ENCODE measurements around the gene TNFAIP3. TPM values are rescaled to one million over a fixed set of nuclear protein-coding genes. Genes with fewer than 3 reads are reported as not detected.

Gene TNFAIP3
- polyA plus RNA-seq, 3 donors, result 7.9 to 9.2 (median 8.5) TPM

DNA sequence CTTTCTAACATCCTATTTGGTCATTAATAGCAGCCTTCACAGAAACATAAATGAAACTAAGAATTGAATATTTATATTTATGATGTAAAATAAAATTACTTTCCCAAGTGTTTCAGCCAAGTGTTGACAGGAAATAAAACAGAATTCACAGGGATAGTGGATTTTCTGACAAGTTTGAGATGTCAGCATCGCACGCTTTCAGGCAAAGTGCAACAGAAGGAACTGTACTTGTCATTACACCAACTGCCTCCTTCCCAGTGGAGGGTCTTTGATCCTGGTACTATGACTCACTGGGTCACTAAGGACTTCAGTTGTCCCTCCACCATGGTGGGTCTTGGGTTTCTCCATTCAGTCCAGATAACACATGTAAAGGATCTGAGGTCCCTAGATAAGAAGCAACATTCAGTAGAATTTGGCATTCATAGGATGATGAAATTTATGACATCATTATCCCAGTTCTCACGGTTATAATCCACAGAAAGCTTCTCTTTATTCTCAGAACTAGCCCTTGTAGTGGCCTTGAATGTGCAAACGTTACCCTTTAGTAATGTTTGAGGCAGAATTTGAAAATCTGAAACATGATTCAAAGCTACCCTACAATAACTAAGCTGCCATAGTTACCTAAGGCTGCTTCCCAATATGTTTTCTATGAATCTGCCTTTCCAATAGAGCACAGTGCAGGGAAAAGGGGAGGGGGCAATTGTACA lies 3.8 kb upstream of the TNFAIP3 start:
- DNase-seq, result no peak

- no peak for DNase-seq
Measured at GRCh38 chr6:137864812-137865508, 2.1 kb upstream of the TNFAIP3 start.

GRCh38 chr6:137866200-137866913 lies 702 bp upstream of the TNFAIP3 start:
- DNase-seq, result no peak

GRCh38 chr6:137867685-137868509 lies 838 bp downstream of the TNFAIP3 start:
- DNase-seq, result no peak

DNA sequence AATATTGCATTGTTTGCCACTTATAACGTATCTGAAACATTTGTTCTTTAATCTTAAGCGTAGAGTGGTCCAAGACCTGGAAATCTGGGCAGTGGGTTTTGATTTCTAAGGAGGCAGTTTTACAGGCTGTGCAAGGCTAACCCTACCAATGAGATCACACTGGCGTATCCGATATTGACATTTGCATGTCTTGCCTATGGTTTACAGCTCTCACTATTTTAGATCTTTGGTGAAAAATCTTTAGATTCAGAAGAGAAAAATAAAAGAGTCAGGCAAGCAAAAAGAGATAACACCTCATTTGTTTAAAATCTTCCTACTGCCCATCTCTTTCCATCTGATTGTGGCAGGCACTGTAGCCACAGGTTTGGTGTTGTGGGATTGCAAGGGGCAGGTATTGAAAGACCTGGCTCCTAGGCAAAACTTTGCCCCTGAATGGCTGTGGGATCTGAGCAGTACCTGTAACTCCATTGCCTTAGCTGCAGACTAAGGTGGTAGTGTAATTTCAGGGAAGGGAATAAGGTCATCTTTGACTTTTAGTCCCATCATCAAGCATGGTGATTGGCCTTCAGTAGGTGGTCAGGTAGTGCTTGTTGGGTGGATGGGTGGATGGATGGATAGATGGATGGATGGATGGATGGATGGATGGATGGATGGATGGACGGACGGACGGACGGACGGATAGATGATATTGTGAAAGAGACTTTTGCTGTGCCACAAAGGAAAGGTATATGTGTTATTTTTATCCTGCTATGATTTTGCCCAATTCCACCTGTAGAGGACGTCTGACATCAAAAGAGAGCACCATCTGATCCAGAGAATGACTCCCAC lies 1.9 kb downstream of the TNFAIP3 start:
- no peak for DNase-seq

DNA sequence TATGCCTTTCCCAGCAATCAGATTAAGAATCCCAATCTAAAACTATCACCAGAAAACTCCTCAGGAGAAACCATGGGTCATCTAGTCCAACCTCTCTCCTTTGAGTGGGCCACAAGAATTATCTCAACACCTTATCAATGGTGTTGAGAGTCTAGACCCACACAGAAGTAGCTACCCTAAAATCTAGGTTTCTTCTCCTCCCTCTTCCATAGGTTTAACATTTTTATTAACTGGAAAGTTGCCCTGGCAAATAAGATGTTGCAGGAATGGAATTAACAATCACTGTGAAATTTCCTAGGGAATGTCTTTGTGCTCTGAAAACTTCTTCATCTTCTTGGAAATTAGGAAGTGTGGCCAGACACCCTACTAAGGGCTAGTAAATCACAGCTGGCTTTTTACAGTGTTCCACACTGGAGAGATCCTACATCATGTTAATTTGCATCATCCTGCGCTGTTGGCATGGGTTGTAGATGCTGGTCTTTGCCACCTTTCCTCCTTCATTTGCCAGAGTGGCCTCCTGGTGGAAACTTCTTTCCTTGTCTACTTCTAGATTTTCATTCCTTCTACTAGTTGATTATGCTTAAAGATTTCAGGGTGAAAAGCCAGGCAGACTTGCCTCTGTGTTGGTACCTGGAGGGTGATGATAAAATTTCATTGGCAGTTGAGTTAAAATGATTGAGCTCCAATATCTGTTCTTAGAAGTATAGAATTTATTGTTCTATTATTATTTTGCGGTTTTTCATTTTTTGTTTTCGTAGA lies 2.7 kb downstream of the TNFAIP3 start:
- no peak for DNase-seq

- DNase-seq, result no peak
Measured at GRCh38 chr6:137870308-137870644, 3.2 kb downstream of the TNFAIP3 start.

DNA sequence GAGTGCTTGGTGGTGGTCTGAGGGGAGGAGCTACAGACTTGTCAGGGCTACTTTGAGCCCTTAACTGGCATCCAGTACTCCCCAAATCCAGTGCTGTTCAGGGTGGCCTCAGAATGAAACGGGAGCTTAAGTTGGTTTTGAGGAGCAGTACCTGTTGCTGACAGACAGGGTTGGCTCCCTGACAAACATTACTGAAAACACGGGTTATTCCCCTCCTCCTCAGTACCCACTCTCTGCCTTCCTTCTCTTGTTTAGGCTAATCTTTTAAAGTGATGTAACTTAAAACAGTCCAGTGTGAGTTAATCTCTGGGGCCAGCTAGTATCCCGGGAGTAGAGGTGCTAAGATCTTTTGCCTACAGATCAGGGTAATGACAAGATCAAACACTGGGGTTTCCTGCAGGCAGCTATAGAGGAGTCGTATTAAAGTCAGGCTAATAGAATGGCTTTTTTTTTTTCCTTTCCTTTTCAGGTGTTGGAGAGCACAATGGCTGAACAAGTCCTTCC lies 3.7 kb downstream of the TNFAIP3 start:
- DNase-seq, result no peak

DNA sequence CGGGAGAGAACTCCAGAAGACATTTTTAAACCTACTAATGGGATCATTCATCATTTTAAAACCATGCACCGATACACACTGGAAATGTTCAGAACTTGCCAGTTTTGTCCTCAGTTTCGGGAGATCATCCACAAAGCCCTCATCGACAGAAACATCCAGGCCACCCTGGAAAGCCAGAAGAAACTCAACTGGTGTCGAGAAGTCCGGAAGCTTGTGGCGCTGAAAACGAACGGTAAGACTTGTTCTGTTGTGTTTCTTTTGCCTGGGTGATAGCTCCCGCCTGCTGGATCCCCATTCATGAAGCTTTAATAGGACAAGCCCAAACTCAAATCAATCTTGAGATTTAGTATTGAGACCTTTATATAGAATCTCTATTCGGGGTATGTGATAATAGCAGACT lies 4.2 kb downstream of the TNFAIP3 start:
- no peak for DNase-seq

- DNase-seq, result no peak
Measured at GRCh38 chr6:137871831-137872454, 4.9 kb downstream of the TNFAIP3 start.

DNA sequence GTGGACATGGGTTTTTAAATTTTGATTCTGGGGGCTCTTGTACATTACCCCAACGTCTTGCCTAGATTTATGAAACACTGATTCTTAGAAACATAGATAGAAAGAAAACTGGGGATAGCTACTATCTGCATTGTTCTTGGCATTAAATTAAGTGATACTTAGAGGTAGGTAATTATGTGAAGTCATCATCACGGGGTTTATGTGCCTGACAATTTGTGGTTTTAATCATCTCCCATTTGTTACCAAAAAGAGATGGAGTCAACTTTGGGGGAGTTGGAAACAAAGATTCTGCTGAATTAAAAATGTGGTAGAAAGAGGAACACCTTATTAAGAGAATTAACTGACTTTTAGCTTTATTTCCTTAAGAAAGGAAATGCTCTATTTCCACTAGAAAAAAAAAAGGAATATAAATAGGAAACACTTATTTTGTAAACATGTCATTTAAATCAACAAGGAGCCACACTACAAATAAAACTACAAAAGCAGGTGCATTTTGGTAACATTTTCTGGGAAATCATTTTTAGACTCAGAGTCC lies 5.6 kb downstream of the TNFAIP3 start:
- no peak for DNase-seq

GRCh38 chr6:137873273-137873762 lies 6.3 kb downstream of the TNFAIP3 start:
- no peak for DNase-seq

DNA sequence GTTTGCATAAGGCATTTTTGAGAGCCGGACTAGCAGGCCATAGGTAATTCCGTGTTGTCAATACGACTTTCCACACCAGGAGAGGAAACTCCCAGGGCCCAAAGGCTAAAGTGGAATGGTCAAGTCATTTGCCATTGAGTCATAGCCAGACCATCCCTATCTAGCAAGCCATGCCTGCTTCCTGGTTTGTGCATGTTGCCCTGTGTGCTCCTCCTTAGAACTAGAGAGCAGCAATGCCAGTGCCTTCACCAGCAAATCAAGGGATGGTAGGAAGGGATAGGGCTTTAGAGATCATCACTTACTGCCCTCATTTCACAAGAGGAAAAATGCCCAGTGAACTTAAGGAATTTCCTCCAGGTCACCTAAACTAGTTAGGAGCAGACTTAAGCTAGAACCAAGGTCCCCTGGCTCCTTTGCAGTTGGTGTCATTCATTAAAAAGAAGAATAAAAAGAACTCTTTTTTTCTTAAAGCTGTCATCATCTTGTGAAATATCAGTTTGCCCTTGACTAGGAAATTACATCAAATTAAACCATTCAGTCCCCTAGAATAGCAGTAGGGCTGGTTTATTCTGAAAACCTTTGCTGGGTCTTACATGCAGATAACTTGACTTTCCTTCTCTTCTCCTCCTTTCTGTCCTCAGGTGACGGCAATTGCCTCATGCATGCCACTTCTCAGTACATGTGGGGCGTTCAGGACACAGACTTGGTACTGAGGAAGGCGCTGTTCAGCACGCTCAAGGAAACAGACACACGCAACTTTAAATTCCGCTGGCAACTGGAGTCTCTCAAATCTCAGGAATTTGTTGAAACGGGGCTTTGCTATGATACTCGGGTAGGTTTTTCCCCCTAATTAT lies 7.4 kb downstream of the TNFAIP3 start:
- no peak for DNase-seq

DNA sequence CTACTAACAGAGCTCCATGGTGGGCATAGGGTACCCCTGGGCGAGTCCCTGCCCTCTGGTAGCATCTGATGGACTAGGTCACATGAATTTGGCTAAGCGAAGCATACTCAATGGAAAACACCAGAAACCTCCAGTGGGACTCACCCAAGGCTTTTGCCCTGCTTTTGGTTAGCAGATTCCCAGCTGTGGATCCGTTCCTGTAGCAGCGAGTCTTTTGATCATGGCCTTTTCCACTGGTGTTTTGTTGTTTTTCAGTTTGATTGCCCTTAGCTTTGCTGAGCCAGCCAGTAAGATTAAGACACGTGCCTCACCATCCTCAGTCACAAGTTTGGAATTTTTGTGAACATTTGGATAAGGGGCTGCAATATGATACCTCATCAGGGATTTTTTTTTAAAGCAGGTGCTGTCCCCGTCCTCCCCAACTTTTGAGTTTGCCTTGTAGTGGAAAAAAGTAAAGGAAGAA lies 8.0 kb downstream of the TNFAIP3 start:
- DNase-seq, result no peak

GRCh38 chr6:137875606-137876005 lies 8.5 kb downstream of the TNFAIP3 start:
- no peak for DNase-seq

DNA sequence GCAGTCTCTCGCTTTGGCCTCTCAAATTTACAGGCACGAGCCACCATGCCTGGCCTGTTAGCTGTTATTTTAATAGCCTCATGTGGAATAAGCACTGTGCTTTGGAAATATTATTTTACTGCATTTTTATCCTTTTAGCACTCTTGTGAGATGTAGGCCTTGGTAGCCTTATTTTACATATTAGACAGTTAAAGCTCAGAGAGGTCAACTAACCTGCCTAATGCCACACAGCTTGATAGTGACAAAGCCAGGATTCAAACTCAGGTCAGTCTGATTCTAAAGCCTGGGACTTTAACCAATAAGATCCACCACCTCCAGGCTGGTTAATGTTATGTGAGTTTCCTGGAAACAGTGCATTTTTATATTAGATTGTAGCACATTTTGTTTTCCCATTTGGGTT lies 9.5 kb downstream of the TNFAIP3 start:
- no peak for DNase-seq

DNA sequence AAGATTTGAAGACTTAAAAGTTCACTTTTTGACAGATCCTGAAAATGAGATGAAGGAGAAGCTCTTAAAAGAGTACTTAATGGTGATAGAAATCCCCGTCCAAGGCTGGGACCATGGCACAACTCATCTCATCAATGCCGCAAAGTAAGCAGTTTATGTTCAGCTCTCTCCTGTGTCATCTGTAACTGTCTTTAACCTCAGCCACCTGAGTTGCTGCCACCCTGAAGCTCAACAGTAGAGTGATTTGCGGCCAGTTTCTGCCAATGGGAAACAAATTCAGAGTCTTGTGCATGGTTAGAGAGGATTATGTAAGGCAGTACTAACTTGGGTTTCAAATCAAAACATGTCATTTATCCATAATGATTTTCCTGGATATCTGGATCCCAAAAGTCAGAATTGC lies 10.1 kb downstream of the TNFAIP3 start:
- DNase-seq, result no peak

- no peak for DNase-seq
Measured at GRCh38 chr6:137877606-137878005, 10.5 kb downstream of the TNFAIP3 start.
